Neural progenitor cell (in vitro differentiated cells): ENCODE measurements around the gene CHST13. TPM values are rescaled to one million over a fixed set of nuclear protein-coding genes. Genes with fewer than 3 reads are reported as not detected.

Experiments
- DNase-seq: peaks from one replicate; pipeline ENCODE4 v3.0.0-alpha.2; 2016; ENCODE audit warnings: low spot score
- H2AFZ ChIP-seq: fragments of 200-600 bp; sonication (generic); replicated peaks from 2 replicates; pipeline ENCODE4 v1.6.1; 2016; ENCODE audit warnings: antibody characterized with exemption
- H3F3A ChIP-seq: fragments of 200-600 bp; sonication (generic); 2 replicates; pipeline ENCODE4 v1.6.1; 2016; ENCODE audit warnings: antibody characterized with exemption, low read depth
- H3K27ac ChIP-seq: fragments of 200-600 bp; sonication (generic); 2 replicates; pipeline ENCODE4 v1.5.1; 2016; ENCODE audit warnings: mild to moderate bottlenecking
- H3K27me3 ChIP-seq: fragments of 200-600 bp; sonication (generic); 2 replicates; pipeline ENCODE4 v1.6.1; 2016; ENCODE audit warnings: mild to moderate bottlenecking, moderate library complexity
- H3K36me3 ChIP-seq: fragments of 200-600 bp; sonication (generic); 2 replicates; pipeline ENCODE4 v1.5.1; 2016
- H3K4me1 ChIP-seq: fragments of 200-600 bp; sonication (generic); 2 replicates; pipeline ENCODE4 v1.6.1; 2016; ENCODE audit warnings: mixed run types
- H3K4me2 ChIP-seq: fragments of 200-600 bp; sonication (generic); 2 replicates; pipeline ENCODE4 v1.6.1; 2016
- H3K4me3 ChIP-seq: fragments of 200-600 bp; sonication (generic); 2 replicates; pipeline ENCODE4 v1.5.1; 2016
- H3K79me2 ChIP-seq: fragments of 200-600 bp; sonication (generic); 2 replicates; pipeline ENCODE4 v1.6.1; 2016; ENCODE audit warnings: low read depth
- H3K9ac ChIP-seq: fragments of 200-600 bp; sonication (generic); 2 replicates; pipeline ENCODE4 v1.6.1; 2016
- H3K9me3 ChIP-seq: fragments of 200-600 bp; sonication (generic); 2 replicates; pipeline ENCODE4 v1.5.1; 2016; ENCODE audit warnings: low read depth
- H4K20me1 ChIP-seq: fragments of 200-600 bp; sonication (generic); 2 replicates; pipeline ENCODE4 v1.6.1; 2016; ENCODE audit warnings: low read depth
- H3K27ac Mint-ChIP-seq: 3 replicates; pipeline ENCODE4 v1.8.0; 2021; ENCODE audit warnings: mixed read lengths
- H3K27me3 Mint-ChIP-seq: 2 replicates; pipeline ENCODE4 v1.8.0; 2022; ENCODE audit warnings: low read depth, mild to moderate bottlenecking, inconsistent platforms, moderate library complexity, mixed read lengths; ENCODE audit not compliant: insufficient read depth
- H3K36me3 Mint-ChIP-seq: 3 replicates; pipeline ENCODE4 v1.8.0; 2021; ENCODE audit warnings: mixed read lengths
- H3K4me1 Mint-ChIP-seq: 3 replicates; pipeline ENCODE4 v1.8.0; 2021; ENCODE audit warnings: mixed read lengths
- H3K4me3 Mint-ChIP-seq: 3 replicates; pipeline ENCODE4 v1.8.0; 2021; ENCODE audit warnings: mild to moderate bottlenecking, moderate library complexity, mixed read lengths
- H3K9me3 Mint-ChIP-seq: 3 replicates; pipeline ENCODE4 v1.8.0; 2020; ENCODE audit warnings: mixed read lengths
- CTCF ChIP-seq: fragments of 200-600 bp; sonication (generic); IDR thresholded peaks from 2 replicates; pipeline ENCODE4 v1.5.1; 2017; ENCODE audit warnings: antibody characterized with exemption, mild to moderate bottlenecking
- EZH2 ChIP-seq: fragments of 200-600 bp; sonication (generic); IDR thresholded peaks from 2 replicates; pipeline ENCODE4 v1.6.1; 2017; ENCODE audit warnings: antibody characterized with exemption, mild to moderate bottlenecking, moderate library complexity
- EZH2phosphoT487 ChIP-seq: fragments of 200-600 bp; sonication (generic); IDR thresholded peaks from 2 replicates; pipeline ENCODE4 v1.6.1; 2017; ENCODE audit warnings: antibody characterized with exemption
- total RNA-seq: library from RNA; depleted of rRNA; stranded (reverse); fragments of >200 nt; gene quantifications from 2 replicates; pipeline ENCODE4 v1.2.3, GENCODE V29; 2015; ENCODE audit warnings: low replicate concordance

Gene CHST13
- total RNA-seq, 1 donor from 2014 or later = 0.09 TPM

GRCh38 chr3:126525091-126525852, 1.3 kb downstream of the CHST13 start:
- H2AFZ ChIP-seq = no peak overlapping the region
- Mint-ChIP-seq H3K36me3 (no peaks in the 10 kb centered on the region), H3K4me1 (peaks cover 8% of the 10 kb centered on the region), H3K27ac (no peak overlapping the region), H3K4me3 (peak overlapping the region; percentile 55), H3K9me3 (no peaks in the 10 kb centered on the region), H3K27me3 (peaks cover 42% of the 10 kb centered on the region)
- H3K4me2 ChIP-seq = no peak overlapping the region
- H3K36me3 ChIP-seq = no peaks in the 10 kb centered on the region
- no peaks in the 10 kb centered on the region for H3K9me3 ChIP-seq
- TF ChIP-seq EZH2phosphoT487 = no peak
- TF ChIP-seq EZH2 = no peak
- no peak for TF ChIP-seq CTCF
- H4K20me1 ChIP-seq = no peaks in the 10 kb centered on the region
- H3K79me2 ChIP-seq = no peaks in the 10 kb centered on the region
- H3K4me3 ChIP-seq = no peak overlapping the region
- no peaks in the 10 kb centered on the region for H3F3A ChIP-seq
- peaks cover 36% of the 10 kb centered on the region for H3K27me3 ChIP-seq
- H3K4me1 ChIP-seq = peaks cover 4% of the 10 kb centered on the region
- H3K9ac ChIP-seq = no peak overlapping the region
- H3K27ac ChIP-seq = no peak overlapping the region
- no peak for DNase-seq

DNA sequence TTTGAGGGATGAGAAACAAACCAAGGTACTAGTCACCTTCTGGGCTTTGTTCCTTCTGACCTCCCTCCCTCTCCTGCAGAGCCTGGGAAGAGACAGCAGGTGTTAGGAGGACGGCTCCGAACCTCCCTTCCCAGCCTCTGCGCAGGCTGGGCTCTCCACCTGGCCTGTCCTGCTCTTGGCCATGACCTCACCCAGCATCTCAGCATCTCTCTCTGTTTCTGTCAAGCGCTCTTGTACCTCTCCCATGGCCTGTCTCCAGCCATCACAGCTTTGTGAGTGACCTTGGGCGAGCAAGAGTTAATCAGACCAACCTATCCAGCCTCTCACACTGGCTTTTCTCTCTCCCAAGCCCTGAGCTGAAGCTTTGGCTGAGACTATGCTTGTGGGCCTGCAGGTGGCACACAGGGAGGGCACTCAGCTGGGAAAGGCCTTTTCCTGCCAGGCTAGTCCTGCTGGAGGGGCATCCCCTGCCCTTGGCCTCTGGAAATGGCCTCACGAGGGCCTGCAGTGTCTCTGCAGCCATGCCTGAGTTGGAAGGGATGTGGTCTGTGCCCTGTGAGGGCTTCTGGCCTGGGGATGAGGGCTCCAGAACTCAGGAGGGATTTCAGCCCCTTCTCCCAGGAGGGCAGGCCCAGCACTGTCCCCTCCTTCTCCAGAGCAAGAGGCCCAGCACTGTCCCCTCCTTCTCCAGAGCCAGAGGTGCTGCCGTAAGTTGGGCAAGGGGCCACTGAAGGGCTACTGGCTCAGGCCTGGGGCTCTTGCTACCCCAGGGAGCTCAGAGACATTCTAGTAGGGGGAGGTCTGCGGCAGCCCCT, 2.1 kb downstream of the CHST13 start:
- H3F3A ChIP-seq = no peaks in the 10 kb centered on the region
- Mint-ChIP-seq H3K27ac (no peak overlapping the region), H3K4me3 (no peak overlapping the region), H3K9me3 (no peaks in the 10 kb centered on the region), H3K27me3 (peaks cover 42% of the 10 kb centered on the region), H3K36me3 (no peaks in the 10 kb centered on the region), H3K4me1 (peaks cover 8% of the 10 kb centered on the region)
- no peak overlapping the region for H3K9ac ChIP-seq
- H3K27ac ChIP-seq = no peak overlapping the region
- H3K9me3 ChIP-seq = no peaks in the 10 kb centered on the region
- H3K4me3 ChIP-seq = no peak overlapping the region
- H2AFZ ChIP-seq = no peak overlapping the region
- no peak overlapping the region for H3K4me2 ChIP-seq
- H3K79me2 ChIP-seq = no peaks in the 10 kb centered on the region
- no peaks in the 10 kb centered on the region for H3K36me3 ChIP-seq
- no peak for DNase-seq
- TF ChIP-seq EZH2 (no peak), CTCF (no peak), EZH2phosphoT487 (no peak)
- no peaks in the 10 kb centered on the region for H4K20me1 ChIP-seq
- H3K27me3 ChIP-seq = peaks cover 36% of the 10 kb centered on the region
- H3K4me1 ChIP-seq = peaks cover 4% of the 10 kb centered on the region

DNA sequence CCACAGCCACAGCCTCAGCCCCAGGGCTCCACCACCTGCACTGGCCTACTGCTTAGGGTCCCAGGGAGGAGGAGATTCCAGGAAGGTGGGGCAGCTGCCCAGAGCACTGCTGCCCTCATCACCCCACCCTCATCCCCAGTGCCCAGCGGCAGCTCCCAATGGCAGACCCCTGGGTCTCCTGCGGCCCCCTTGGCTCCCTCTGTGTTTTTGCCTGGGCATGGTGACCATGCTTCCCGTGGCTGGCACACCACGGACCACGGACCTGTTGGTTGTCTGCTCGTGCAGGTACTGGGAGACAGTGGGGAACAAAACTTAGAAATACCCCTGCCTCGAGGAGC, 2.7 kb downstream of the CHST13 start:
- peaks cover 8% of the 10 kb centered on the region for H3K4me1 Mint-ChIP-seq
- Histone ChIP-seq H3K27me3 (peaks cover 36% of the 10 kb centered on the region), H3F3A (no peaks in the 10 kb centered on the region), H3K79me2 (no peaks in the 10 kb centered on the region), H3K4me2 (no peak overlapping the region), H3K27ac (no peak overlapping the region), H3K4me3 (no peak overlapping the region), H3K9me3 (no peaks in the 10 kb centered on the region), H3K4me1 (peaks cover 4% of the 10 kb centered on the region), H3K9ac (no peak overlapping the region), H3K36me3 (no peaks in the 10 kb centered on the region), H4K20me1 (no peaks in the 10 kb centered on the region), H2AFZ (no peak overlapping the region)
- no peaks in the 10 kb centered on the region for H3K9me3 Mint-ChIP-seq
- no peaks in the 10 kb centered on the region for H3K36me3 Mint-ChIP-seq
- TF ChIP-seq EZH2phosphoT487 = no peak
- no peak for TF ChIP-seq EZH2
- no peak for TF ChIP-seq CTCF
- DNase-seq = no peak
- H3K27me3 Mint-ChIP-seq = peaks cover 42% of the 10 kb centered on the region
- no peak overlapping the region for H3K27ac Mint-ChIP-seq
- H3K4me3 Mint-ChIP-seq = no peak overlapping the region
